GM18867 (cell line): ENCODE results near the gene EGLN3.

Source experiments
- ATAC-seq: cut with Tn5 transposase; IDR thresholded peaks from one replicate; pipeline ENCODE4 v1.9.1; 2021; ENCODE audit warnings: mild to moderate bottlenecking, moderate library complexity; ENCODE audit not compliant: unreplicated experiment

EGLN3 gene

DNA sequence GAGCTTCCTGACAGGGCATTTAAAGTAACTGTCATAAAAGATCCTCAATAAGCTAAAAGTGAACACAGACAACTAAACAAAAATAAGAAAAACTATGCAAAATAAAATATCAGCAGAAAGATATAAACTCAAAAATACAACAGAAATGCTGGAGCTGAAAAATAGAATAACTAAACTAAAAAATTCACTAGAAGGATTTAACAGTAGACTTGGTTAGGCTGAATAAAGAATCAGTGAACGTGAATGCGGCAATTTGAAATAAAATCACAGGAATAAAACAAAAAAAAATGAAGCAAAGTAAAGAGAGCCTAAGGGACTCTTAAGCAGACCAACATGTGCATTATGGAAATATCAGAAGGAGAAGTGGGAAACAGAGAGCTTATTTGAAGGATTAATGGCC, 74.6 kb downstream of the EGLN3 start:
- no peak for ATAC-seq
